Activated naive CD4-positive, alpha-beta T cell treated with anti-CD3 and anti-CD28 coated beads for 36 hours (primary cell): ENCODE results near the gene ARHGEF3. TPM values are rescaled to one million over a fixed set of nuclear protein-coding genes. Genes with fewer than 3 reads are reported as not detected.
A peak's percentile ranks its signal among the peaks of the same experiment; 100 is the strongest.

ENCODE experiments used
- CTCF ChIA-PET: fragments of 350-600 bp; sonication (Branson Sonifier 250); formaldehyde crosslinking; loops from one replicate; lab custom pipeline; 2021; ENCODE audit warnings: antibody characterized with exemption; lab: Charles Lee
- DNase-seq: peaks from one replicate; pipeline ENCODE4 v3.0.0-alpha.2; 2020
- H3K27ac Mint-ChIP-seq: one replicate; pipeline ENCODE4 v1.8.0; 2021; ENCODE audit warnings: mild to moderate bottlenecking, mixed read lengths
- H3K27me3 Mint-ChIP-seq: one replicate; pipeline ENCODE4 v1.8.0; 2021; ENCODE audit warnings: low read depth, mixed read lengths
- H3K36me3 Mint-ChIP-seq: one replicate; pipeline ENCODE4 v1.8.0; 2021; ENCODE audit warnings: low read depth, mixed read lengths
- H3K4me1 Mint-ChIP-seq: one replicate; pipeline ENCODE4 v1.8.0; 2021; ENCODE audit warnings: low read depth, mixed read lengths
- H3K4me3 Mint-ChIP-seq: one replicate; pipeline ENCODE4 v1.8.0; 2021; ENCODE audit warnings: mild to moderate bottlenecking, moderate library complexity, mixed read lengths
- H3K9me3 Mint-ChIP-seq: one replicate; pipeline ENCODE4 v1.8.0; 2021; ENCODE audit warnings: mixed read lengths
- intact Hi-C: fragments of 100-400 bp; cut with micrococcal nuclease; formaldehyde crosslinking; loops from one replicate; pipeline ENCODE4 v1.15.1; 2023
- total RNA-seq, 2 experiments: library from RNA; stranded (reverse); gene quantifications; one replicate each; pipeline ENCODE4 v1.2.3, GENCODE V29; 2021

The ARHGEF3 gene
- total RNA-seq, 2 experiments from 2014 or later: 36.4 to 37.7 TPM

DNA sequence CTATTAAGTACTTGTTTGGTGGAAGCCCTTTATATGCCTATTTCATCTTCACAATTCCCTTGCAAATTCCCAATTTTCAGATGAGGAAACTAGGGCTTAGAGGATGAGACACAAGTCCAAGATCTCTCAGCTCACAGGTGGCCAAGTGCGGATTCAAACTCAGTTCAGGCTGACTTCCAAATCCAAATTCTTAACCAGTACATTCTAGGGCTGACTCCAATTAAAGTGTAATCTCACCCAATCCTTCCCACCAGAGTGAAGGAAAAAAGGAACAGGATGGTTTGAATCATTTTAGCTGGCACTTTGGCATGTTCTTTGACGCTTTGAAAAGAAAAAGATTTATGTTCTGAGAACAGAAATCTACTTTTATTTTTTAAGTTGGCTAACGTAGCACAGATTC is 12.7 kb downstream of the ARHGEF3 start:
- H3K27ac Mint-ChIP-seq: peak overlapping the region; percentile 98
- intact Hi-C loops: loop anchor here (10.0 kb wide), 1 partner anchor 806 kb away; the partner anchor contains the start of gene ARF4
- H3K4me1 Mint-ChIP-seq: peaks cover 89% of the 10 kb centered on the region
- peaks cover 2% of the 10 kb centered on the region for H3K9me3 Mint-ChIP-seq
- H3K27me3 Mint-ChIP-seq: no peaks in the 10 kb centered on the region
- CTCF ChIA-PET: interaction anchor here (0.6 to 5.2 kb wide), 12 partner anchors 9 to 199 kb away, joined by 3 to 83 read pairs (median 5); partner anchors contain the start of gene ARHGEF3
- no peak for DNase-seq
- H3K4me3 Mint-ChIP-seq: peak overlapping the region; percentile 66
- H3K36me3 Mint-ChIP-seq: peaks cover 13% of the 10 kb centered on the region

DNA sequence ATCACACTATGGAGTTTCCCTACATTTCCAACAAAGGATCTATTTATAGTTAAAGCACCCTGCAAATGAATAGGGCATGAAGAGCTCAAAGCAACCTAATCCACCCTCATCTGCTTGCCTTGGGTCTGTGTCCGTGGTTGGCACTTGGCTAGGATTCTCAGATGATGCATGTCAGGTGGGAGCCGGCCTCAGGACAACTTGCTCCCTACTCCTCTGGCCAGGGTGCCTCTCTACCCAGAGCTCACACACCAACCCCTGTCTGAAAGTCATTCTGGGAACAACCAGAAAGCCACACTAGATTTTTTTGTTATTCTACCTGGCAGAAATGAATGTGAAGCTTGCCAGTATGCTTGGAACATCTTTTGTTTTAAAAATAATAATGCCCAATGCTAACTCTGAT is 13.2 kb downstream of the ARHGEF3 start:
- Mint-ChIP-seq H3K27me3 (no peaks in the 10 kb centered on the region), H3K9me3 (no peaks in the 10 kb centered on the region), H3K4me1 (peaks cover 90% of the 10 kb centered on the region), H3K27ac (peak overlapping the region; percentile 98), H3K36me3 (peaks cover 9% of the 10 kb centered on the region), H3K4me3 (peak overlapping the region; percentile 66)
- CTCF ChIA-PET: interaction anchor here (0.7 to 5.2 kb wide), 13 partner anchors 9 to 199 kb away, joined by 3 to 83 read pairs (median 4); partner anchors contain the start of gene ARHGEF3
- peak; percentile 54 for DNase-seq
- intact Hi-C loops: loop anchor here (1.0 to 10.0 kb wide), 3 partner anchors 63 to 806 kb away; partner anchors contain the start of gene ARF4

- no peaks in the 10 kb centered on the region for H3K27me3 Mint-ChIP-seq
- CTCF ChIA-PET: interaction anchor here (0.9 to 5.2 kb wide), 9 partner anchors 8 to 90 kb away, joined by 3 to 83 read pairs (median 4); partner anchors contain the start of gene ARHGEF3
- peaks cover 94% of the 10 kb centered on the region for H3K4me1 Mint-ChIP-seq
- intact Hi-C loops: loop anchor here (1.0 to 10.0 kb wide), 3 partner anchors 63 to 807 kb away; partner anchors contain the start of gene ARF4
- peak; percentile 65 for DNase-seq
- no peaks in the 10 kb centered on the region for H3K9me3 Mint-ChIP-seq
- H3K36me3 Mint-ChIP-seq: peaks cover 8% of the 10 kb centered on the region
- H3K4me3 Mint-ChIP-seq: peak overlapping the region; percentile 66
- peak overlapping the region; percentile 98 for H3K27ac Mint-ChIP-seq
Measured at GRCh38 chr3:56787784-56788256, 13.9 kb downstream of the ARHGEF3 start.

GRCh38 chr3:56787258-56787775 is 14.4 kb downstream of the ARHGEF3 start:
- Mint-ChIP-seq H3K27me3 (no peaks in the 10 kb centered on the region), H3K36me3 (peaks cover 6% of the 10 kb centered on the region), H3K4me1 (peaks cover 97% of the 10 kb centered on the region), H3K4me3 (peak overlapping the region; percentile 19), H3K27ac (peak overlapping the region; percentile 98), H3K9me3 (no peaks in the 10 kb centered on the region)
- DNase-seq: peak; percentile 51
- CTCF ChIA-PET: interaction anchor here (1.5 to 5.7 kb wide), 5 partner anchors 11 to 33 kb away, joined by 4 to 83 read pairs (median 9); partner anchors contain the start of gene ARHGEF3
- intact Hi-C loops: loop anchor here (10.0 kb wide), 1 partner anchor 807 kb away; the partner anchor contains the start of gene ARF4

DNA sequence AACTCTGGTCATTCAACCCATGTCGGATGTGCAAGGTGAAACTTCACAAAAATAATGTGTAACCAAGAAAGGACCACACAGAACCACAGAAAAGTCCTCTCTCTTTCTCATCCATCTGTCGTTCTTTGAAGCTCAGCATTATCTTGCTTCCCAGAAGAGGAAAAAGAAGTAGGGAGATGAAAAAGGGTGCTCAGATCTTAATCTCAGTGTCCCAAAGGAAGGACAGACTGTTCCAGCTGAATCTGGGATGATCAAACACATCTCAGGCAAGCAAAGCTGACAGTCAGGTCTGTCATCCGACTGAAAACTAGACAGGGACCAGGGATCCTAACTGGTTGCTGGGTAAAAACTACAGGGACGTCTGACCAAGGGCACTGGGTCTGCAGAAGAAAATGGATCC is 16.2 kb downstream of the ARHGEF3 start:
- Mint-ChIP-seq H3K27ac (peak overlapping the region; percentile 98), H3K4me3 (no peak overlapping the region), H3K36me3 (peaks cover 9% of the 10 kb centered on the region), H3K27me3 (no peaks in the 10 kb centered on the region), H3K9me3 (no peaks in the 10 kb centered on the region), H3K4me1 (peaks cover 96% of the 10 kb centered on the region)
- intact Hi-C loops: loop anchor here (10.0 kb wide), 1 partner anchor 809 kb away; the partner anchor contains the start of gene ARF4
- no peak for DNase-seq
- CTCF ChIA-PET: interaction anchor here (0.6 to 5.7 kb wide), 7 partner anchors 13 to 131 kb away, joined by 3 to 62 read pairs (median 4); no protein-coding TSS in a partner anchor

DNA sequence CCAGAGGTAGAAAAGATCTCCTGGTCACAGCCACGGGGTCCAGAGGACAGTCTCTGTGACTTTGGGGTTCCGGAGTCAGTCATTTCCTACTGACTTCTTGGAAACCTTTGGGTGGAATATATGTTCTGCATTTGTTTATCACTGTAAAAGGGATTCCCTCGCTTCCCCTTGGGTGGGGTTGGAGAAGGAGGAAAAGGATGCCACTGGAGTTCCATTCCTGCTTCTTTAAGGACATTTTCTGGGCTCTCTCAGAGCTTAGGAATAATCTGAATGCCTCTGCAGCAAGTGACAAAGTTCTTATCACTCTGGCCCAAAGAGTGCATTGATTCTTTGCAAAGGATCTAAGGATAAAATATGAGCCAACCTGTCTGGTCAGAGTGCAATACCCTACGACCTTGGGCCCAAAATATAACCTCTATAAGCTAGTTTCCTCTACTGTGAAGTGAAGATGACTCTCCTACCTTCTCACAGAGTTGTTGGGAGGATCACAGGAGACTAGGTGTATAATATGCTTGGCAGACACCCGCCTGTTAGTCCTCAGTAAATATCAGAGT is 17.2 kb downstream of the ARHGEF3 start:
- Mint-ChIP-seq H3K4me3 (peak overlapping the region; percentile 70), H3K36me3 (peaks cover 9% of the 10 kb centered on the region), H3K27ac (peak overlapping the region; percentile 98), H3K27me3 (no peaks in the 10 kb centered on the region), H3K9me3 (no peaks in the 10 kb centered on the region), H3K4me1 (peaks cover 96% of the 10 kb centered on the region)
- intact Hi-C loops: loop anchor here (1.0 to 10.0 kb wide), 2 partner anchors 31 to 810 kb away; partner anchors contain the start of gene ARF4
- no peak for DNase-seq
- CTCF ChIA-PET: interaction anchor here (0.6 to 5.7 kb wide), 7 partner anchors 11 to 204 kb away, joined by 3 to 62 read pairs (median 4); no protein-coding TSS in a partner anchor

GRCh38 chr3:56783644-56784447 is 17.9 kb downstream of the ARHGEF3 start:
- intact Hi-C loops: loop anchor here (1.0 to 10.0 kb wide), 6 partner anchors 8 to 811 kb away; partner anchors contain the start of genes ARF4 and TASOR
- DNase-seq: peak; percentile 88
- H3K9me3 Mint-ChIP-seq: no peaks in the 10 kb centered on the region
- peaks cover 9% of the 10 kb centered on the region for H3K36me3 Mint-ChIP-seq
- H3K27ac Mint-ChIP-seq: peak overlapping the region; percentile 98
- H3K4me1 Mint-ChIP-seq: peaks cover 95% of the 10 kb centered on the region
- H3K4me3 Mint-ChIP-seq: peak overlapping the region; percentile 70
- CTCF ChIA-PET: interaction anchor here (0.6 to 5.7 kb wide), 5 partner anchors 11 to 205 kb away, joined by 3 to 62 read pairs (median 4); no protein-coding TSS in a partner anchor
- H3K27me3 Mint-ChIP-seq: no peaks in the 10 kb centered on the region

- H3K27ac Mint-ChIP-seq: peak overlapping the region; percentile 98
- intact Hi-C loops: loop anchor here (1.0 to 10.0 kb wide), 5 partner anchors 9 to 812 kb away; partner anchors contain the start of genes ARF4 and TASOR
- no peaks in the 10 kb centered on the region for H3K27me3 Mint-ChIP-seq
- peaks cover 95% of the 10 kb centered on the region for H3K4me1 Mint-ChIP-seq
- H3K9me3 Mint-ChIP-seq: no peaks in the 10 kb centered on the region
- DNase-seq: peak; percentile 47
- H3K36me3 Mint-ChIP-seq: peaks cover 9% of the 10 kb centered on the region
- CTCF ChIA-PET: interaction anchor here (1.2 to 5.7 kb wide), 3 partner anchors 16 to 208 kb away, joined by 3 to 62 read pairs (median 3); no protein-coding TSS in a partner anchor
- H3K4me3 Mint-ChIP-seq: peak overlapping the region; percentile 70
Measured at GRCh38 chr3:56782906-56783305, 18.8 kb downstream of the ARHGEF3 start.

DNA sequence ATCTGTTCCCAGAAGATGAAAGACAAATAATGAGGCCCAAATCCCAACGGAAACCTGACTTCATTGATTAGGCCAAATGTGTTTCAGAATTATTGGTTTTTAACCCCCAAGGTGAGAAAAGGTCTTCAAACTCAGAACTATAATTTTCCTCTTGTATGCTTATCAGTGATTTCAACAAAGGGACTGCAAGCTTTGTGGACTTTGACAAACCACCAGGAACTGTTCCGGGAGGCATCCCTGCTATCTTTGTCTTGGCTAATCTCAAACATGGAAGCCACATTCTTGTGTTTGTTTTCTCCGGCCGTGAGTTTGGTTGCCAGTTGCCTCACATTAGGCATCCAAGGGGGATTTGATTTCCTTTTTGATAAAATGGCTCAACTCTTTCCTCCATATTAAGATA is 19.5 kb downstream of the ARHGEF3 start:
- no peak for DNase-seq
- peak overlapping the region; percentile 98 for H3K27ac Mint-ChIP-seq
- no peaks in the 10 kb centered on the region for H3K9me3 Mint-ChIP-seq
- no peak overlapping the region for H3K4me3 Mint-ChIP-seq
- peaks cover 95% of the 10 kb centered on the region for H3K4me1 Mint-ChIP-seq
- H3K36me3 Mint-ChIP-seq: peaks cover 9% of the 10 kb centered on the region
- CTCF ChIA-PET: interaction anchor here (0.6 to 5.7 kb wide), 4 partner anchors 16 to 208 kb away, joined by 3 to 62 read pairs (median 4); no protein-coding TSS in a partner anchor
- H3K27me3 Mint-ChIP-seq: no peaks in the 10 kb centered on the region
- intact Hi-C loops: loop anchor here (2.0 to 10.0 kb wide), 2 partner anchors 17 to 813 kb away; partner anchors contain the start of gene ARF4

- H3K27me3 Mint-ChIP-seq: no peaks in the 10 kb centered on the region
- H3K27ac Mint-ChIP-seq: peak overlapping the region; percentile 98
- no peak for DNase-seq
- CTCF ChIA-PET: interaction anchor here (0.6 to 5.7 kb wide), 2 partner anchors 17 to 22 kb away, joined by 5 to 62 read pairs; no protein-coding TSS in a partner anchor
- peaks cover 9% of the 10 kb centered on the region for H3K36me3 Mint-ChIP-seq
- no peaks in the 10 kb centered on the region for H3K9me3 Mint-ChIP-seq
- intact Hi-C loops: loop anchor here (2.0 to 10.0 kb wide), 2 partner anchors 17 to 813 kb away; partner anchors contain the start of gene ARF4
- peaks cover 95% of the 10 kb centered on the region for H3K4me1 Mint-ChIP-seq
- H3K4me3 Mint-ChIP-seq: peak overlapping the region; percentile 32
Measured at GRCh38 chr3:56781762-56782161, 20.0 kb downstream of the ARHGEF3 start.

- no peaks in the 10 kb centered on the region for H3K27me3 Mint-ChIP-seq
- DNase-seq: no peak
- intact Hi-C loops: loop anchor here (10.0 kb wide), 1 partner anchor 814 kb away; the partner anchor contains the start of gene ARF4
- no peaks in the 10 kb centered on the region for H3K9me3 Mint-ChIP-seq
- no peak overlapping the region for H3K4me3 Mint-ChIP-seq
- H3K4me1 Mint-ChIP-seq: peaks cover 95% of the 10 kb centered on the region
- CTCF ChIA-PET: interaction anchor here (0.9 to 2.1 kb wide), 3 partner anchors 9 to 17 kb away, joined by 3 to 11 read pairs (median 5); no protein-coding TSS in a partner anchor
- peak overlapping the region; percentile 98 for H3K27ac Mint-ChIP-seq
- H3K36me3 Mint-ChIP-seq: peaks cover 9% of the 10 kb centered on the region
Measured at GRCh38 chr3:56780936-56781335, 20.8 kb downstream of the ARHGEF3 start.
